Measurements from ENCODE around the gene ACTG1.

Gene ACTG1

GRCh38 chr17:81532490-81533287 lies 20.1 kb upstream of the ACTG1 start:
- TF ChIP-seq GATA2 (IDR thresholded peaks at IDR 0.05; ENCODE audit: low read depth, low read length), result no peak
- no peak for TF ChIP-seq GATA3 (IDR thresholded peaks at IDR 0.05; ENCODE audit: low read depth, low read length)

- TF ChIP-seq GATA2 (IDR thresholded peaks at IDR 0.05; ENCODE audit: low read depth, low read length) (no peak), GATA3 (IDR thresholded peaks at IDR 0.05; ENCODE audit: low read depth, low read length) (no peak)
Measured at GRCh38 chr17:81529437-81529803, 16.8 kb upstream of the ACTG1 start.

DNA sequence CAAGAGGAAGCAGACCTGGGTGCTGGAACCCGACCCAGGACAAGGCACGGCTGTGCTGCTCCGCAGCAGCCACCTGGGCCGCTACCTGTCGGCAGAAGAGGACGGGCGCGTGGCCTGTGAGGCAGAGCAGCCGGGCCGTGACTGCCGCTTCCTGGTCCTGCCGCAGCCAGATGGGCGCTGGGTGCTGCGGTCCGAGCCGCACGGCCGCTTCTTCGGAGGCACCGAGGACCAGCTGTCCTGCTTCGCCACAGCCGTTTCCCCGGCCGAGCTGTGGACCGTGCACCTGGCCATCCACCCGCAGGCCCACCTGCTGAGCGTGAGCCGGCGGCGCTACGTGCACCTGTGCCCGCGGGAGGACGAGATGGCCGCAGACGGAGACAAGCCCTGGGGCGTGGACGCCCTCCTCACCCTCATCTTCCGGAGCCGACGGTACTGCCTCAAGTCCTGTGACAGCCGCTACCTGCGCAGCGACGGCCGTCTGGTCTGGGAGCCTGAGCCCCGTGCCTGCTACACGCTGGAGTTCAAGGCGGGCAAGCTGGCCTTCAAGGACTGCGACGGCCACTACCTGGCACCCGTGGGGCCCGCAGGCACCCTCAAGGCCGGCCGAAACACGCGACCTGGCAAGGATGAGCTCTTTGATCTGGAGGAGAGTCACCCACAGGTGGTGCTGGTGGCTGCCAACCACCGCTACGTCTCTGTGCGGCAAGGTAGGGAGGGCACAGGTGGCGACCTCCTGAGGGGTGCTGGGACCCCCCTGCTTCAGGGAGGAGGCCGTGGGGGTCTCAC lies 16.2 kb upstream of the ACTG1 start:
- TF ChIP-seq GATA3 (IDR thresholded peaks at IDR 0.05; ENCODE audit: low read depth, low read length) (no peak), GATA2 (IDR thresholded peaks at IDR 0.05; ENCODE audit: low read depth, low read length) (no peak)

DNA sequence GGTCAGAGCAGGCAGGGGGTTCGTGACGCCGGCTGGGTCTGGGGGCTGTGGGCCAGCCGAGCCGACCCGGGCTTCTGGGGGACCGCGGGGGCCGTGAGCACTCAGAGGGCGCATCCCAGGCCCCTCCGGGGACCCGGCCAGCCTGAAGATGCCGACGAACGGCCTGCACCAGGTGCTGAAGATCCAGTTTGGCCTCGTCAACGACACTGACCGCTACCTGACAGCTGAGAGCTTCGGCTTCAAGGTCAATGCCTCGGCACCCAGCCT lies 15.7 kb upstream of the ACTG1 start:
- TF ChIP-seq GATA3 (IDR thresholded peaks at IDR 0.05; ENCODE audit: low read depth, low read length) (no peak), GATA2 (IDR thresholded peaks at IDR 0.05; ENCODE audit: low read depth, low read length) (no peak)

DNA sequence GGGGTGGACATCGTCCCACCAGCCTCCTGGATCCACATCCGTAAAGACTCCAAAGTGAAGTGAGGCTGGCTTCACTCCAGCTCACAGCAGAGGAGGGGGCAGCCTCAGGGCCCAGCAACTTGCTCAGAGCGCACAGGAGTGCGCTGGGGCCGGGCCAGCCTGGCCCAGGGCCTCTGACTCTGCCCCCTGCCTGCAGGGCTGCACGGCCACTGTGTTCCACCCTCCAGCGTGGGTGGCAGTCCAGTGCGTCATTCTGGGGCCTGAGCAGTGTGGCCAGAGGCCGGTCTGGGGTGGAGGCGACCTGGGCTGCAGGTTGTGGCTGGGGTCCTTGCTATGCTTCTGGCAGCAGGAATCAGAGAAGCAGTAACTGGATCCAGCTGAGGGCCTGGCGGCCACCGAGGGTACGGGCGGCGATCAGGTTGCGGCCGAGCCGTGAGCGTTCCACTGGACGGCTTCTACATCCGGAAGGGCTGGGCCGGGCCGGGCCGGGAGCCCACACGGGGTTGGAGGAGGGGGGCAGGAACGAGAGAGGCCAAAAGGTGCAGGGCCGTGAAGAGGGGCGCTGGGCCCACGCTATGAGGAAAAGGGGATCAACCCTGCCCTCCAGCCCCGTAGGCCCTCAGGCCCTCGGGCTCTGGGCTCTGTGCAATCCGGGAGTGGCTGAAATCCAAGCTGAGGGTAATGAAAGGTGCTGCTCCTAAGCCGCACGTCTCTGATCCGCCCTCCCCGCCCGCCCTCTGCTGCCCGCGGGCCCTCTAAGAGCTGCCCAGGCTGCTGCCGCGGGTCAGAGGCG lies 15.2 kb upstream of the ACTG1 start, which contains the start of gene FSCN2:
TSS of gene FSCN2 (plus strand) at position 787 of the 793 bp plus-strand sequence. CDS start 155 bp downstream, outside the sequence.
- TF ChIP-seq GATA2 (IDR thresholded peaks at IDR 0.05; ENCODE audit: low read depth, low read length) (no peak), GATA3 (IDR thresholded peaks at IDR 0.05; ENCODE audit: low read depth, low read length) (no peak)

- TF ChIP-seq GATA3 (IDR thresholded peaks at IDR 0.05; ENCODE audit: low read depth, low read length) (no peak), GATA2 (IDR thresholded peaks at IDR 0.05; ENCODE audit: low read depth, low read length) (no peak)
Measured at GRCh38 chr17:81526662-81527571, 14.3 kb upstream of the ACTG1 start.

GRCh38 chr17:81524865-81525159 lies 12.2 kb upstream of the ACTG1 start:
- no peak for TF ChIP-seq GATA3 (IDR thresholded peaks at IDR 0.05; ENCODE audit: low read depth, low read length)
- TF ChIP-seq GATA2 (IDR thresholded peaks at IDR 0.05; ENCODE audit: low read depth, low read length), result no peak

DNA sequence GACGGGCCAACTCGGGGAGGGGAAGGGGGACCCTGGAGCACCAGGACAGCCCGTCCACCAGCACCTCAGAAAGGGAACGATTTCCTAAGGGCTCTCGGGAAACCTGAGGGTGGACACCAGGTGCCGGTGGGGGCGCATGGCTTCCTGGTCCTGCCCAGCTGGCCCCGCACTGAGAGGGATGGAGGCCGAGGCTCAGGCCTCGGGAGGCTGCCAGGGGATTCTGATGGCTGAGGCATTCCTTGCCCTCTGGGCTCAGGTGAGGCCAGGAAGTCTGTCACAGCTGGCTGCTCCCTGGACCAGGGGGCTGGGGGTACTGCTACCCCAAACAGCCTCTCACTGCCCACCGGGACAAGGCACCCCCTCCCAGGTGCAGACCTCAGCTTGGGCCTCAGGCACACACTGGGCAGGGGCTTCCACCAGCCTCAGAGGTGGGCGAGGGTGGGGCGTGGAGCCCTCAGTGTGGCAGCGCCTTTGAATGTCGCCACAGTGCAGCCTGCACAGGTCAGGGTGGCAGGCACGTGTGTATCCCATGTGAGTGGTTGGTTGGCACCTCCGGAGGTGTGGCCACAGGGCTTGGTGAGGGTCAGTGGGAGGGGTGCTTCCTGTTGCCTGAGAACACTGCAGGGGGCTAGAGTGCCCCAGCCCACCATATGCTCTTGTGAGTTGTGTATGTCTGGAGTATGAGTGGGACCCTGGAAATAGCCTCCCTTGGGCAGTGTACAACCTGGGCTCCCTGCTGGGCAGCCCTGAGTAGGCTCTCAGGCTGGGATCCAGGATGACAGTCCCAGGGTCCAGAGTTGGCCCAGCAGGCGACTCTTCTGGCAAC lies 11.7 kb upstream of the ACTG1 start:
- no peak for TF ChIP-seq GATA3 (IDR thresholded peaks at IDR 0.05; ENCODE audit: low read depth, low read length)

DNA sequence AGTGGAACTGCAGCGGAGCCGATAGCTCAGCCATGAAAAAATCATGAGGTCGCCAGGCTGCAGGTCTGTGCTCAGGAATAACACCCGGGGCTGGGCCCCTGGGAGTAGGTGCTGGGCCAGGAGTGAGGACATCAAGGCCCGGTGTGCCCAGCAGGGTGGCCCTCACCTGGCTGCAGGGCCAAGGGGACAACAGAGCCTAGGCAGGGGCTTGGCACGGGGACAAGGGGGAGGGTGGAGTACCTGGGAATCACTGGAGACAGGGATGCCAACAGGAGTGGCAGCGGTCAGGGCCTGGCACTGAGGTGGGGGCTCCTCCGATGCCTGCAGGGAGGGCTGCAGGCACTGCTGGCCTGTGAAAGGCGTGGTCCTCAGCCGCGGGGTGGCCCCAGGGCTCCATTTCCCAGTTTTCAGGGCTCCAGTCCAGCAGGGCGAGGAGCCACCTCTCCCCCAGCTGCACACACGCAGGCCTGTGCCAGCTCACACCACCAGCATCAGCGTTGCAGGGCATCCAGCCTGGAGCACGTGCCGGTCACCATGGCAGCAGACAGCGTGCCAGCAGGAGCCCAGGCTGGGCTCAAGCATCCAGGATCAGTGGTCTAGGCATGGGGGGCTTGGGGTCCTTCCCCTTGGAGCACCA lies 10.9 kb upstream of the ACTG1 start:
- TF ChIP-seq GATA3 (IDR thresholded peaks at IDR 0.05; ENCODE audit: low read depth, low read length) (no peak), GATA2 (IDR thresholded peaks at IDR 0.05; ENCODE audit: low read depth, low read length) (no peak)

GRCh38 chr17:81522491-81523401 lies 10.1 kb upstream of the ACTG1 start:
- TF ChIP-seq GATA3 (IDR thresholded peaks at IDR 0.05; ENCODE audit: low read depth, low read length) (no peak), GATA2 (IDR thresholded peaks at IDR 0.05; ENCODE audit: low read depth, low read length) (no peak)

DNA sequence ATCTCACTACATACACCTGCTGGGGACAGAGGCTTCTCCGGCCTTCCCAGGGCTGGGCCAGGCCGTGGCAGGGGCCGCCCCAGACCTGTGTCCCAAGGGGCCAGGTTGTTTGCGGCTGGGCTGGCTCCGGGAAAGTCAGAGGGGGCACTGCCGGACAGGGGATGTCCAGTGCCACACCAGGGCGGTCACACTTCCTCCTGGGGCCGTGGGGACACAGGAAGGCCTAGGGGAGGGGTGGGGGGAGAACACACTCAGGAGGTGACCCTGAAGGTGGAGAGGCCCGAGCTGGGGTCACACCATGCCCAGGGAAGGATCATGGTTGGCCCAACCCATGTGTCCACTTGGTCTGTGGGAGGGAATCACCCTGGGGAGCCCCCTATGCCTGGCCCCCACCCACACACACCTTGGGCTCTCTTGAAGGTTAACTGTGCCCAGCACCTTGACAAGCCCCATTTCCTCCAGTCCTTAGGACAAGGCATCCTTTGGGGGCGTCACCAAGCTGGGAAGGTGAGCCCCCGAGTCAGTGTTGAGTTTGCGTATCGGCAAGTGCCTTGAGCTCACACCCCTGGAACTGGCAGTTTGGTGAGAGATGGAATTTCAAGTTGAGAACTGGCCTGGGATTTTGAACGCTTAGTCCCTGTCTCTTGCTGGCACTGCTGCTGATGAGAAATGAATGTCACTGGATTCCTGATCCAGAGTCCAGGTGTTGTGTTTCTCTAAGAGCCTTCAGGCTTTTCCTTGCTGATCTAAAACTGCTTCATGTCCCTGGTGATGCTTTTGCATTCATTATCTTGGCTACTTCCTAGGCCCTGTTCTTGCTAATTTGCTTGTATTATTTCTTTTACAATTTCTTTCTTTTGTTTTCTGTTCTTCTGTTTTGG lies 7.7 kb upstream of the ACTG1 start:
- TF ChIP-seq GATA2 (IDR thresholded peaks at IDR 0.05; ENCODE audit: low read depth, low read length) (no peak), GATA3 (IDR thresholded peaks at IDR 0.05; ENCODE audit: low read depth, low read length) (no peak)

Measured in SH-SY5Y (cell line).